Panc1 (cell line): ENCODE results near the gene PRPH. TPM values are rescaled to one million over a fixed set of nuclear protein-coding genes. Genes with fewer than 3 reads are reported as not detected.
A peak's percentile ranks its signal among the peaks of the same experiment; 100 is the strongest.
"Not testable (repeated sequence)": the region's sequence is repeated elsewhere in the genome, so short reads cannot be mapped to it uniquely, and the experiment has no call there.

Experiments
- ATAC-seq: fragments of 200-7000 bp; cut with Tn5 transposase; 2 replicates; pipeline ENCODE4 v1.9.1; 2020; ENCODE audit warnings: mild to moderate bottlenecking, moderate library complexity
- BruUV-seq: library from RNA; stranded (reverse); fragments of 400-500 nt; replicated peaks from 2 replicates; lab custom pipeline; 2021; lab: Mats Ljungman, UMichigan
- CTCF ChIA-PET: fragments of 300-600 bp; sonication (Branson Sonifier 250); formaldehyde crosslinking; loops from one replicate; lab custom pipeline; 2022; ENCODE audit warnings: antibody characterized with exemption; lab: Charles Lee
- POLR2A ChIA-PET: fragments of 300-600 bp; sonication (Branson Sonifier 250); formaldehyde crosslinking; loops from one replicate; lab custom pipeline; 2022; ENCODE audit warnings: antibody characterized with exemption; lab: Charles Lee
- DNase-seq: peaks from one replicate; pipeline ENCODE4 v3.0.0-alpha.2; 2010; ENCODE audit warnings: low read depth, low spot score
- H3K27ac ChIP-seq: 2 replicates; pipeline ENCODE4 v1.5.1; 2011; ENCODE audit warnings: mild to moderate bottlenecking, low read length, inconsistent platforms
- H3K27me3 ChIP-seq: fragments of 200-500 bp; sonication (Bioruptor generic); 2 replicates; pipeline ENCODE4 v1.6.0; 2014; ENCODE audit warnings: low read length, inconsistent platforms; ENCODE audit not compliant: control insufficient read depth, insufficient read depth
- H3K36me3 ChIP-seq: fragments of 200-500 bp; sonication (Bioruptor generic); 2 replicates; pipeline ENCODE4 v1.5.1; 2014; ENCODE audit warnings: inconsistent platforms, mild to moderate bottlenecking, low read length, moderate library complexity; ENCODE audit not compliant: control insufficient read depth, insufficient read depth
- H3K4me1 ChIP-seq: 2 replicates; pipeline ENCODE4 v1.5.1; 2011; ENCODE audit warnings: inconsistent platforms, mild to moderate bottlenecking, low read length, moderate library complexity; ENCODE audit not compliant: control insufficient read depth, insufficient read depth
- H3K4me3 ChIP-seq, 2 experiments: 2 replicates each; pipeline ENCODE4 v1.5.1; 2011 to 2012; ENCODE audit warnings: low read depth in 2 of 2, low read length in 2 of 2, mild to moderate bottlenecking in 2 of 2, inconsistent platforms in 1 of 2, moderate library complexity in 1 of 2
- H3K9me3 ChIP-seq: fragments of 200-500 bp; sonication (Bioruptor generic); 2 replicates; pipeline ENCODE4 v1.5.1; 2014; ENCODE audit warnings: low read depth, mild to moderate bottlenecking, inconsistent platforms, low read length, moderate library complexity; ENCODE audit not compliant: control insufficient read depth, insufficient read depth
- POLR2AphosphoS5 ChIP-seq: IDR thresholded peaks from 2 replicates; pipeline ENCODE4 v1.6.1; 2012; ENCODE audit warnings: mild to moderate bottlenecking, low read depth, low read length, moderate library complexity
- SIN3A ChIP-seq: IDR thresholded peaks from 2 replicates; pipeline ENCODE4 v1.6.1; 2012; ENCODE audit warnings: low read depth, mild to moderate bottlenecking, low read length, moderate library complexity, borderline replicate concordance; ENCODE audit not compliant: insufficient read depth
- TCF7L2 ChIP-seq: IDR thresholded peaks from 2 replicates; pipeline ENCODE4 v1.6.1; 2011; ENCODE audit warnings: mild to moderate bottlenecking, low read depth, low read length, inconsistent platforms
- in situ Hi-C: cut with HindIII; loops from 2 replicates; pipeline ENCODE4 v1.10.0; 2016; ENCODE audit warnings: low sequenced_read_pairs, low pct_unique_long_range_greater_than_20kb
- intact Hi-C: fragments of 100-400 bp; cut with micrococcal nuclease; formaldehyde crosslinking; loops from one replicate; pipeline ENCODE4 v1.10.0; 2022; ENCODE audit not compliant: unreplicated experiment
- total RNA-seq: library from RNA; stranded (reverse); gene quantifications from one replicate; pipeline ENCODE4 v1.2.1, GENCODE V29; 2021; ENCODE audit not compliant: unreplicated experiment
- TF ChIP-seq, protein P1 (sequence below): fragments of 450-650 bp; IDR thresholded peaks from 2 replicates; pipeline ENCODE4 v1.5.1; 2017; ENCODE audit warnings: mild to moderate bottlenecking
- TF ChIP-seq, protein P2 (sequence below), 2 experiments: IDR thresholded peaks; 2 replicates each; pipeline ENCODE4 v1.6.1; 2011 to 2012; ENCODE audit warnings: low read depth in 2 of 2, control low read depth in 1 of 2, low read length in 1 of 2, mild to moderate bottlenecking in 1 of 2, moderate library complexity in 1 of 2; ENCODE audit not compliant: insufficient read depth in 1 of 2

The PRPH gene
- total RNA-seq, 1 experiment from 2014 or later = 0.39 TPM

GRCh38 chr12:49253033-49253623 is 41.8 kb upstream of the PRPH start:
- Histone ChIP-seq H3K27ac (no peak overlapping the region), H3K4me3 (no peak overlapping the region), H3K36me3 (no peaks in the 10 kb centered on the region), H3K9me3 (no peaks in the 10 kb centered on the region), H3K4me1 (no peaks in the 10 kb centered on the region), H3K27me3 (no peaks in the 10 kb centered on the region)
- intact Hi-C loops = no loop called here
- no TSS peak for BruUV-seq
- TF ChIP-seq, protein P1, sequence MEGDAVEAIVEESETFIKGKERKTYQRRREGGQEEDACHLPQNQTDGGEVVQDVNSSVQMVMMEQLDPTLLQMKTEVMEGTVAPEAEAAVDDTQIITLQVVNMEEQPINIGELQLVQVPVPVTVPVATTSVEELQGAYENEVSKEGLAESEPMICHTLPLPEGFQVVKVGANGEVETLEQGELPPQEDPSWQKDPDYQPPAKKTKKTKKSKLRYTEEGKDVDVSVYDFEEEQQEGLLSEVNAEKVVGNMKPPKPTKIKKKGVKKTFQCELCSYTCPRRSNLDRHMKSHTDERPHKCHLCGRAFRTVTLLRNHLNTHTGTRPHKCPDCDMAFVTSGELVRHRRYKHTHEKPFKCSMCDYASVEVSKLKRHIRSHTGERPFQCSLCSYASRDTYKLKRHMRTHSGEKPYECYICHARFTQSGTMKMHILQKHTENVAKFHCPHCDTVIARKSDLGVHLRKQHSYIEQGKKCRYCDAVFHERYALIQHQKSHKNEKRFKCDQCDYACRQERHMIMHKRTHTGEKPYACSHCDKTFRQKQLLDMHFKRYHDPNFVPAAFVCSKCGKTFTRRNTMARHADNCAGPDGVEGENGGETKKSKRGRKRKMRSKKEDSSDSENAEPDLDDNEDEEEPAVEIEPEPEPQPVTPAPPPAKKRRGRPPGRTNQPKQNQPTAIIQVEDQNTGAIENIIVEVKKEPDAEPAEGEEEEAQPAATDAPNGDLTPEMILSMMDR = no peak
- no peak for TF ChIP-seq TCF7L2
- no peak for TF ChIP-seq POLR2AphosphoS5
- TF ChIP-seq, protein P2, sequence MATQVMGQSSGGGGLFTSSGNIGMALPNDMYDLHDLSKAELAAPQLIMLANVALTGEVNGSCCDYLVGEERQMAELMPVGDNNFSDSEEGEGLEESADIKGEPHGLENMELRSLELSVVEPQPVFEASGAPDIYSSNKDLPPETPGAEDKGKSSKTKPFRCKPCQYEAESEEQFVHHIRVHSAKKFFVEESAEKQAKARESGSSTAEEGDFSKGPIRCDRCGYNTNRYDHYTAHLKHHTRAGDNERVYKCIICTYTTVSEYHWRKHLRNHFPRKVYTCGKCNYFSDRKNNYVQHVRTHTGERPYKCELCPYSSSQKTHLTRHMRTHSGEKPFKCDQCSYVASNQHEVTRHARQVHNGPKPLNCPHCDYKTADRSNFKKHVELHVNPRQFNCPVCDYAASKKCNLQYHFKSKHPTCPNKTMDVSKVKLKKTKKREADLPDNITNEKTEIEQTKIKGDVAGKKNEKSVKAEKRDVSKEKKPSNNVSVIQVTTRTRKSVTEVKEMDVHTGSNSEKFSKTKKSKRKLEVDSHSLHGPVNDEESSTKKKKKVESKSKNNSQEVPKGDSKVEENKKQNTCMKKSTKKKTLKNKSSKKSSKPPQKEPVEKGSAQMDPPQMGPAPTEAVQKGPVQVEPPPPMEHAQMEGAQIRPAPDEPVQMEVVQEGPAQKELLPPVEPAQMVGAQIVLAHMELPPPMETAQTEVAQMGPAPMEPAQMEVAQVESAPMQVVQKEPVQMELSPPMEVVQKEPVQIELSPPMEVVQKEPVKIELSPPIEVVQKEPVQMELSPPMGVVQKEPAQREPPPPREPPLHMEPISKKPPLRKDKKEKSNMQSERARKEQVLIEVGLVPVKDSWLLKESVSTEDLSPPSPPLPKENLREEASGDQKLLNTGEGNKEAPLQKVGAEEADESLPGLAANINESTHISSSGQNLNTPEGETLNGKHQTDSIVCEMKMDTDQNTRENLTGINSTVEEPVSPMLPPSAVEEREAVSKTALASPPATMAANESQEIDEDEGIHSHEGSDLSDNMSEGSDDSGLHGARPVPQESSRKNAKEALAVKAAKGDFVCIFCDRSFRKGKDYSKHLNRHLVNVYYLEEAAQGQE (IDR thresholded peaks at IDR 0.05; ENCODE audit: insufficient read depth in 1 of 2, low read depth in 2 of 2, low read length in 1 of 2) = no peak
- TF ChIP-seq SIN3A = no peak
- no peak for DNase-seq
- ATAC-seq = peak; percentile 82
- in situ Hi-C loops = no loop called here
- POLR2A ChIA-PET = interaction anchor here (0.5 to 0.9 kb wide), 3 partner anchors 13 to 169 kb away, joined by 4 to 9 read pairs (median 5); partner anchors contain the start of gene SPATS2
- CTCF ChIA-PET = no interaction called here

DNA sequence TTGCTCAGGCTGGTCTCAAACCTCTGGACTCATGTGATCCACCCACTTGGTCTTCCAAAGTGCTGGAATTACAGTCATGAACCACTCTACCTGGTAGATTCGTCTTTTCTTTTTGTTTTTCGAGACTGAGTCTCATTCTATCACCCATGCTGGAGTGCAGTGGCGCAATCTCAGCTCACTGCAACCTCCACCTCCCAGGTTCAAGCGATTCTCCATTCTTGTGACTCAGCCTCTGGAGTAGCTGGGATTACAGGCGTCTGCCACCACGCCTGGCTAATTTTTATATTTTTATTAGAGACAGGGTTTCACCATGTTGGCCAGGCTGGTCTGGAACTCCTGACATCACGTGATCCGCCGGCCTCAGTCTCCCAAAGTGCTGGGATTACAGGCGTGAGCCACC is 39.5 kb upstream of the PRPH start:
- H3K4me1 ChIP-seq, POLR2A ChIA-PET, in situ Hi-C loops, intact Hi-C loops, H3K4me3 ChIP-seq, CTCF ChIA-PET, ATAC-seq, BruUV-seq, H3K36me3 ChIP-seq, H3K9me3 ChIP-seq, DNase-seq, H3K27me3 ChIP-seq, H3K27ac ChIP-seq: not testable (repeated sequence)

- no peak for DNase-seq
- TF ChIP-seq TCF7L2 (no peak), POLR2AphosphoS5 (no peak), SIN3A (no peak)
- TF ChIP-seq, protein P1 = no peak
- TF ChIP-seq, protein P2 (IDR thresholded peaks at IDR 0.05; ENCODE audit: insufficient read depth in 1 of 2, low read depth in 2 of 2, low read length in 1 of 2) = no peak
- no peak for ATAC-seq
- Histone ChIP-seq H3K36me3 (no peaks in the 10 kb centered on the region), H3K27me3 (no peaks in the 10 kb centered on the region), H3K9me3 (no peaks in the 10 kb centered on the region), H3K4me3 (no peak overlapping the region), H3K4me1 (peaks cover 4% of the 10 kb centered on the region; the same call in 1 of the 2 replicates), H3K27ac (0 out of 2 replicates have a peak overlapping the region, but pooled peaks have one; percentile 4)
- intact Hi-C loops = no loop called here
- POLR2A ChIA-PET = no interaction called here
- CTCF ChIA-PET = no interaction called here
- in situ Hi-C loops = no loop called here
- no TSS peak for BruUV-seq
These were observed 38.9 kb upstream of the PRPH start for GRCh38 chr12:49255857-49256637.
